ENCODE results near the gene ARSJ. TPM values are rescaled to one million over a fixed set of nuclear protein-coding genes. Genes with fewer than 3 reads are reported as not detected.

ARSJ gene
- total RNA-seq, 2 experiments from 2014 or later = not detected

DNA sequence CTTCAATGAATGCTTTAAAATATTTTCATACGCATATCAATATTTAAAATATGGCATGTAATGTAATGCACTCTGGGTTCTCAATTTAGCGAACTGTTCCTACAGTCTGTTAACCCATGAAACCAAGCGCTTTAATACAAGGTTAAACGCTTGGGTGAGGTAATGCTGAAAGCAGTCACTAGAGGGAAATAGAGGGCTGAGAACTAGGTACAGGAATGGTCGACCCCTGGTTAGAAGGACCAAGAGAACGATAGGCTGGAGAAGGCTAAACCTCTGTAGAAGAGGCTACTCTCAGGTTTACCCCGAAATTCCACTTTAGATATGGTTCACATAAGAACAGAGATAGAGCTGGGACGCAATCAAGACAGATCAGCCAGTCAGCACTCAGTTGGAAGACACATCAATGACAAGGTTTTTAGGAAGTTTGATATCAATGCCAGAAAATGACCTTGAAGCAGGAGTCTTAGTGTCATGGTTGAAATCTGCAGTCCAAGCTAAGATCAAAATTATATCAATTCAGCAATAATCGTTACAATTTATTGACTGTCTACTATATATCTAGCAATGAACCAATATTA lies 26.9 kb downstream of the ARSJ start:
- no peaks in the 10 kb centered on the region for H3K36me3 Mint-ChIP-seq (ENCODE audit: low read depth)
- DNase-seq = peak; percentile 50
- intact Hi-C loops (cut with micrococcal nuclease) = loop anchor here (2.0 to 10.0 kb wide), 4 partner anchors 118 to 558 kb away; no protein-coding TSS in a partner anchor
- peak; percentile 97 for ATAC-seq
- ChIA-PET CTCF (interaction anchor here (0.7 to 2.3 kb wide), 13 partner anchors 17 to 558 kb away, joined by 3 to 13 read pairs (median 3); partner anchors contain the start of gene ARSJ), POLR2A (no interaction called here)
- H3K27ac Mint-ChIP-seq = no peak overlapping the region
- no peak overlapping the region for H3K4me3 Mint-ChIP-seq
- peaks cover 11% of the 10 kb centered on the region for H3K27me3 Mint-ChIP-seq
- H3K9me3 Mint-ChIP-seq = no peaks in the 10 kb centered on the region
- TF ChIP-seq, protein P1, sequence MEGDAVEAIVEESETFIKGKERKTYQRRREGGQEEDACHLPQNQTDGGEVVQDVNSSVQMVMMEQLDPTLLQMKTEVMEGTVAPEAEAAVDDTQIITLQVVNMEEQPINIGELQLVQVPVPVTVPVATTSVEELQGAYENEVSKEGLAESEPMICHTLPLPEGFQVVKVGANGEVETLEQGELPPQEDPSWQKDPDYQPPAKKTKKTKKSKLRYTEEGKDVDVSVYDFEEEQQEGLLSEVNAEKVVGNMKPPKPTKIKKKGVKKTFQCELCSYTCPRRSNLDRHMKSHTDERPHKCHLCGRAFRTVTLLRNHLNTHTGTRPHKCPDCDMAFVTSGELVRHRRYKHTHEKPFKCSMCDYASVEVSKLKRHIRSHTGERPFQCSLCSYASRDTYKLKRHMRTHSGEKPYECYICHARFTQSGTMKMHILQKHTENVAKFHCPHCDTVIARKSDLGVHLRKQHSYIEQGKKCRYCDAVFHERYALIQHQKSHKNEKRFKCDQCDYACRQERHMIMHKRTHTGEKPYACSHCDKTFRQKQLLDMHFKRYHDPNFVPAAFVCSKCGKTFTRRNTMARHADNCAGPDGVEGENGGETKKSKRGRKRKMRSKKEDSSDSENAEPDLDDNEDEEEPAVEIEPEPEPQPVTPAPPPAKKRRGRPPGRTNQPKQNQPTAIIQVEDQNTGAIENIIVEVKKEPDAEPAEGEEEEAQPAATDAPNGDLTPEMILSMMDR (IDR thresholded peaks at IDR 0.05) = peak; percentile 82
- H3K4me1 Mint-ChIP-seq (ENCODE audit: low read depth) = peaks cover 6% of the 10 kb centered on the region

GRCh38 chr4:113951263-113951662 lies 28.2 kb downstream of the ARSJ start:
- Mint-ChIP-seq H3K36me3 (ENCODE audit: low read depth) (no peaks in the 10 kb centered on the region), H3K4me3 (no peak overlapping the region), H3K27ac (no peak overlapping the region), H3K27me3 (peaks cover 10% of the 10 kb centered on the region), H3K9me3 (no peaks in the 10 kb centered on the region), H3K4me1 (ENCODE audit: low read depth) (peaks cover 6% of the 10 kb centered on the region)
- CTCF ChIA-PET = interaction anchor here (1.0 to 3.3 kb wide), 4 partner anchors 16 to 557 kb away, joined by 3 to 15 read pairs (median 8); no protein-coding TSS in a partner anchor
- ATAC-seq = no peak
- TF ChIP-seq, protein P1 (IDR thresholded peaks at IDR 0.05) = no peak
- POLR2A ChIA-PET = no interaction called here
- DNase-seq = no peak
- intact Hi-C loops (cut with micrococcal nuclease) = loop anchor here (5.0 to 10.0 kb wide), 3 partner anchors 231 to 556 kb away; no protein-coding TSS in a partner anchor

DNA sequence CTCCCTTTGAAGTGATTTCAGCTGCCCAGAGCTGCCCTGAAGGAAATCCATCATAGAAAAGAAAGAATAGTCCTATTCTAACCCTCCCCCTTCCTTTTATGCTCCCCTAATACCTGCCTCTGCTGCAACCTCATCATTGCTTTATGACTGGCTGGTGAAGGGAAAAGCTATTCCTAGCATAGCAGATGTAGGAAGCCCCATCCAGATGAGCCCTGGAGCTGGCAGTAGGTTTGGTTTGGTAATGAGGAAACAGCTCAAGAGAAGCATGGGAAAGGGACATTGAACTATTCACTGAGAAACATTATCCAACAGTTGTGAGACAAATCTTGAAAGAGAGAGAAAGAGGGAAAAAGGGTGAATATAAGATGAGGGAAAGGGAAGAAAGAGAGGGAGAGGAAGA lies 29.2 kb downstream of the ARSJ start:
- POLR2A ChIA-PET = no interaction called here
- no peaks in the 10 kb centered on the region for H3K9me3 Mint-ChIP-seq
- no peak overlapping the region for H3K4me3 Mint-ChIP-seq
- H3K4me1 Mint-ChIP-seq (ENCODE audit: low read depth) = peaks cover 9% of the 10 kb centered on the region
- TF ChIP-seq, protein P1 (IDR thresholded peaks at IDR 0.05) = no peak
- H3K27ac Mint-ChIP-seq = no peak overlapping the region
- ATAC-seq (no peak), DNase-seq (no peak)
- no peaks in the 10 kb centered on the region for H3K36me3 Mint-ChIP-seq (ENCODE audit: low read depth)
- intact Hi-C loops (cut with micrococcal nuclease) = loop anchor here (5.0 to 10.0 kb wide), 3 partner anchors 232 to 555 kb away; no protein-coding TSS in a partner anchor
- peaks cover 10% of the 10 kb centered on the region for H3K27me3 Mint-ChIP-seq
- CTCF ChIA-PET = interaction anchor here (1.4 to 3.3 kb wide), 3 partner anchors 121 to 556 kb away, joined by 3 to 15 read pairs (median 13); no protein-coding TSS in a partner anchor

DNA sequence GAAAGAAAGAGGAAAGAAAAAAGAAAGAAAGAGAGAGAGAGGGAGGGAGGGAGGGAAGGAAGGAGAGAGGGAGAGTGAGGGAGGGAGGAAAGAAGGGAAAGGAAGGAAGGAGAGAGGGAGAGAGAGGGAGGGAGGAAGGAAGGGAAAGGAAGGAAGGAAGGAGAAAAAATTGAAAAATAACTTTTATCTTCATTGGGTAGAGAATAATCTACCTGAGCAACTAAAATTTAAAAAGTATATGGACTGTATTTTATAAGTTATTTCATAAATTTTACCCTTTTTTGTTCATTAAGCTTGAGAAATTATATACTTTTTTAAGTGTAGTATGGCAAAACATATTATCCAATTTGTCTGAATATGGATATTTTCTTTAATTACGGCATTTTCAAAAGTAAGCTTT lies 32.0 kb downstream of the ARSJ start:
- TF ChIP-seq, protein P1 (IDR thresholded peaks at IDR 0.05) = no peak
- peaks cover under 1% of the 10 kb centered on the region for H3K27me3 Mint-ChIP-seq
- H3K36me3 Mint-ChIP-seq (ENCODE audit: low read depth) = no peaks in the 10 kb centered on the region
- intact Hi-C loops (cut with micrococcal nuclease) = no loop called here
- POLR2A ChIA-PET = no interaction called here
- CTCF ChIA-PET = interaction anchor here (1.0 to 1.1 kb wide), 2 partner anchors 12 to 124 kb away, joined by 4 to 5 read pairs; no protein-coding TSS in a partner anchor
- DNase-seq (no peak), ATAC-seq (no peak)
- H3K9me3 Mint-ChIP-seq = no peaks in the 10 kb centered on the region
- H3K4me3 Mint-ChIP-seq = no peak overlapping the region
- no peak overlapping the region for H3K27ac Mint-ChIP-seq
- peaks cover 17% of the 10 kb centered on the region for H3K4me1 Mint-ChIP-seq (ENCODE audit: low read depth)

DNA sequence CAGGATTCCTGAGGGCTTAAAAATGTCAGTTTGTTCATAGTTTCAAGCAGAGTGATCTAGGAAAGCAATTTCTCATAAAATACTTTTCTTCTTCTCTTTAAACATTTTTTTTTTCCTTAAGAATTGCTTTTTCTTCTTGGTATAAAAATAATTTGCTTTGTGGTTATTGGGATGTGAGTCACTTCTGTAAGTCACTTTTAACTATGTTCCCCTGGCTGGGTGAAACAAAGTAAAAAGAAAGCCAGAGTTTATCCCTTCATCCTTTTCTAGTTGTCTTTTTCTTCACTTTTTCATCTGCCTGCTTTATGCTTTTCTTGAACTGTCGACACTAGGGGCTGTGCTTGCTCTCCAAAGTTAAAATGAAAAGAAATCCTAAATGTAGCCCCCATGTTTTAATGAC lies 33.5 kb downstream of the ARSJ start:
- Mint-ChIP-seq H3K36me3 (ENCODE audit: low read depth) (no peaks in the 10 kb centered on the region), H3K4me3 (no peak overlapping the region), H3K4me1 (ENCODE audit: low read depth) (peaks cover 20% of the 10 kb centered on the region), H3K9me3 (no peaks in the 10 kb centered on the region), H3K27me3 (no peaks in the 10 kb centered on the region), H3K27ac (no peak overlapping the region)
- no peak for ATAC-seq
- CTCF ChIA-PET = no interaction called here
- POLR2A ChIA-PET = no interaction called here
- intact Hi-C loops (cut with micrococcal nuclease) = no loop called here
- DNase-seq = no peak
- TF ChIP-seq, protein P1 (IDR thresholded peaks at IDR 0.05) = no peak

Data from activated CD8-positive, alpha-beta T cell treated with anti-CD3 and anti-CD28 coated beads for 36 hours (primary cell).